K562 (cell line): ENCODE data around the gene NSMF. TPM values are rescaled to one million over a fixed set of nuclear protein-coding genes. Genes with fewer than 3 reads are reported as not detected.

Experiments
- ATAC-seq: fragments of 200-7000 bp; cut with Tn5 transposase; 3 replicates; pipeline ENCODE4 v1.9.1; 2020; ENCODE audit warnings: moderate library complexity
- BruUV-seq: library from RNA; stranded (reverse); fragments of 400-500 nt; replicated peaks from 2 replicates; lab custom pipeline; 2021; lab: Mats Ljungman, UMichigan
- CTCF ChIA-PET: fragments of 300-600 bp; formaldehyde crosslinking; extraction: SDS; loops from one replicate; lab custom pipeline; 2021; ENCODE audit warnings: low intra/inter-chr PET ratio; lab: Yijun Ruan, JAX
- POLR2A ChIA-PET: fragments of 300-600, 350-650 bp; sonication (Branson Sonifier 250); formaldehyde crosslinking; extraction: SDS; loops from one replicate; lab custom pipeline; 2021; ENCODE audit warnings: antibody characterized with exemption, inconsistent platforms; lab: Yijun Ruan, JAX
- DNase-seq, 4 experiments: peaks; one replicate each; pipeline versions ENCODE4 v3.0.0 to v3.0.0-alpha.2; 2011 to 2018; ENCODE audit warnings: low spot score in 3 of 4, mixed read lengths in 3 of 4; ENCODE audit errors: extremely low read depth in 1 of 4
- FAIRE-seq: peaks from 2 replicates; lab custom pipeline; 2011; peaks lifted over from hg19 to GRCh38; lab: Jason Lieb, UNC
- H2AFZ ChIP-seq: 2 replicates; pipeline ENCODE4 v1.6.0; 2011; ENCODE audit warnings: low read depth, low read length, control low read depth, inconsistent platforms
- H3K27ac ChIP-seq: fragments of 200-600 bp; 3 replicates; pipeline ENCODE4 v1.8.0; 2011; ENCODE audit warnings: low read depth, mild to moderate bottlenecking, control low read depth, inconsistent platforms, low read length, moderate library complexity, mixed read lengths; ENCODE audit errors: extremely low read depth
- H3K27me3 ChIP-seq, 2 experiments: fragments of 300-600 bp in 1 of 2; 2 replicates in 1 of 2; 3 replicates in 1 of 2; pipeline versions ENCODE4 v1.6.0 to v1.8.0; 2011; ENCODE audit warnings: inconsistent platforms in 2 of 2, low read length in 2 of 2, mild to moderate bottlenecking in 1 of 2, mixed read lengths in 1 of 2, moderate library complexity in 1 of 2; ENCODE audit not compliant: control insufficient read depth in 2 of 2, insufficient read depth in 2 of 2
- H3K36me3 ChIP-seq: fragments of 300-600 bp; 3 replicates; pipeline ENCODE4 v1.8.0; 2011; ENCODE audit warnings: mild to moderate bottlenecking, low read length, inconsistent platforms; ENCODE audit not compliant: control insufficient read depth, insufficient read depth
- H3K4me1 ChIP-seq, 2 experiments: fragments of 200-600 bp in 1 of 2; replicated peaks in 1 of 2; 2 replicates in 1 of 2; 3 replicates in 1 of 2; pipeline versions ENCODE4 v1.5.1 to v1.8.0; 2011; ENCODE audit warnings: inconsistent platforms in 2 of 2, low read length in 2 of 2, mild to moderate bottlenecking in 1 of 2, mixed read lengths in 1 of 2, moderate library complexity in 1 of 2; ENCODE audit not compliant: control insufficient read depth in 2 of 2, insufficient read depth in 2 of 2
- H3K4me2 ChIP-seq: 2 replicates; pipeline ENCODE4 v1.6.1; 2011; ENCODE audit warnings: low read length, control low read depth, inconsistent platforms, mixed read lengths; ENCODE audit not compliant: insufficient read depth
- H3K4me3 ChIP-seq: fragments of 200-600 bp; sonication (generic), shearing (Covaris generic); 2 replicates; pipeline ENCODE4 v1.5.1; 2016; ENCODE audit warnings: control low read depth, inconsistent platforms
- H3K79me2 ChIP-seq: fragments of 200-600 bp; 3 replicates; pipeline ENCODE4 v1.8.0; 2011; ENCODE audit warnings: low read length, inconsistent platforms; ENCODE audit not compliant: control insufficient read depth, insufficient read depth
- H3K9ac ChIP-seq, 2 experiments: 2 replicates each; pipeline versions ENCODE4 v1.6.0 to v1.6.1; 2011; ENCODE audit warnings: low read depth in 2 of 2, low read length in 2 of 2, control low read depth in 1 of 2, inconsistent platforms in 1 of 2, mild to moderate bottlenecking in 1 of 2, mixed read lengths in 1 of 2; ENCODE audit not compliant: insufficient read depth in 1 of 2
- H3K9me1 ChIP-seq: one replicate; pipeline ENCODE4 v1.6.0; 2011; ENCODE audit warnings: inconsistent platforms, mild to moderate bottlenecking, low read length, moderate library complexity; ENCODE audit not compliant: control insufficient read depth, insufficient read depth
- H3K9me3 ChIP-seq: replicated peaks from 2 replicates; pipeline ENCODE4 v1.5.1; 2011; ENCODE audit warnings: low read depth, low read length, inconsistent platforms; ENCODE audit not compliant: control insufficient read depth, insufficient read depth
- H4K20me1 ChIP-seq: replicated peaks from 2 replicates; pipeline ENCODE4 v1.6.1; 2011; ENCODE audit warnings: low read length, inconsistent platforms, mixed read lengths; ENCODE audit not compliant: control insufficient read depth, insufficient read depth
- AFF1 ChIP-seq, 2 experiments: fragments of 450-650 bp; IDR thresholded peaks; 2 replicates each; pipeline ENCODE4 v1.6.1; 2018; ENCODE audit warnings: mild to moderate bottlenecking in 2 of 2, low read depth in 1 of 2; ENCODE audit not compliant: partially characterized antibody in 2 of 2
- CBFA2T2 ChIP-seq: fragments of 450-650 bp; conservative IDR thresholded peaks from 2 replicates; pipeline ENCODE4 v1.6.1; 2017; ENCODE audit warnings: mild to moderate bottlenecking
- CTBP1 ChIP-seq: fragments of 450-650 bp; IDR thresholded peaks from 2 replicates; pipeline ENCODE4 v1.6.1; 2016; ENCODE audit warnings: borderline replicate concordance
- ELF4 ChIP-seq: fragments of 450-650 bp; formaldehyde crosslinking; IDR thresholded peaks from 2 replicates; pipeline ENCODE4 v1.4.0; 2022; ENCODE audit warnings: missing genetic modification characterization
- GATAD2A ChIP-seq: fragments of 450-650 bp; IDR thresholded peaks from 2 replicates; pipeline ENCODE4 v1.6.1; 2017
- HEY1 ChIP-seq: fragments of 250-450 bp; sonication (Bioruptor Pico); IDR thresholded peaks from 2 replicates; pipeline ENCODE4 v1.5.0; 2020; ENCODE audit warnings: mild to moderate bottlenecking, moderate library complexity, borderline replicate concordance
- ILK ChIP-seq: fragments of 450-650 bp; IDR thresholded peaks from 2 replicates; pipeline ENCODE4 v1.6.1; 2016; ENCODE audit warnings: missing genetic modification characterization, low read depth, mild to moderate bottlenecking, missing compliant biosample characterization, moderate library complexity, borderline replicate concordance
- MAX ChIP-seq: sonication (generic); formaldehyde crosslinking; IDR thresholded peaks from 2 replicates; pipeline ENCODE4 v1.9.0; 2022; ENCODE audit warnings: mild to moderate bottlenecking, missing genetic modification reagents
- NCOA2 ChIP-seq, 2 experiments: fragments of 450-650 bp; IDR thresholded peaks; 2 replicates each; pipeline ENCODE4 v1.6.1; 2018; ENCODE audit warnings: mild to moderate bottlenecking in 2 of 2, moderate library complexity in 1 of 2; ENCODE audit not compliant: partially characterized antibody in 2 of 2
- NFIC ChIP-seq: fragments of 450-650 bp; IDR thresholded peaks from 2 replicates; pipeline ENCODE4 v1.6.1; 2017; ENCODE audit warnings: mild to moderate bottlenecking, inconsistent platforms
- PRPF4 ChIP-seq: fragments of 200-400 bp; formaldehyde crosslinking; IDR thresholded peaks from one replicate; pipeline ENCODE4 v1.6.1; 2017; ENCODE audit warnings: low read length, low read depth, mild to moderate bottlenecking; ENCODE audit not compliant: insufficient read depth, poor library complexity, severe bottlenecking
- SP1 ChIP-seq: sonication (generic); formaldehyde crosslinking; IDR thresholded peaks from 2 replicates; pipeline ENCODE4 v1.8.1; 2022; ENCODE audit warnings: mild to moderate bottlenecking, missing genetic modification reagents
- TARDBP ChIP-seq: fragments of 450-650 bp; IDR thresholded peaks from 2 replicates; pipeline ENCODE4 v1.6.1; 2016
- TEAD1 ChIP-seq, 2 experiments: fragments of 450-650 bp in 1 of 2; sonication (generic) in 1 of 2; formaldehyde crosslinking; IDR thresholded peaks; 2 replicates each; pipeline versions ENCODE4 v1.4.0 to v1.8.0; 2020 to 2022; ENCODE audit warnings: mild to moderate bottlenecking in 2 of 2, missing genetic modification reagents in 1 of 2
- XRCC5 ChIP-seq: fragments of 200-400 bp; formaldehyde crosslinking; IDR thresholded peaks from 2 replicates; pipeline ENCODE4 v1.6.1; 2017; ENCODE audit warnings: low read depth, mild to moderate bottlenecking, low read length
- ZBTB7A ChIP-seq: IDR thresholded peaks from 2 replicates; pipeline ENCODE4 v1.6.1; 2011; ENCODE audit warnings: low read depth, mild to moderate bottlenecking, low read length, moderate library complexity, borderline replicate concordance; ENCODE audit not compliant: control insufficient read depth
- ZFX ChIP-seq: sonication (generic); formaldehyde crosslinking; IDR thresholded peaks from 2 replicates; pipeline ENCODE4 v1.8.0; 2022; ENCODE audit warnings: mild to moderate bottlenecking, missing genetic modification reagents, moderate library complexity
- ZNF12 ChIP-seq: sonication (generic); formaldehyde crosslinking; IDR thresholded peaks from 2 replicates; pipeline ENCODE4 v1.4.0; 2020; ENCODE audit warnings: mild to moderate bottlenecking, missing genetic modification reagents
- WGBS: fragments of 100-300 bp; shearing (Covaris generic); methylation state at CpG from one replicate; pipeline ENCODE4 v1.1.6; 2016; ENCODE audit warnings: low coverage, mixed read lengths; ENCODE audit not compliant: insufficient coverage; ENCODE audit errors: missing lambda C conversion rate; 5-methylcytosine and 5-hydroxymethylcytosine counted together
- in situ Hi-C: fragments of 300-500 bp; cut with MboI; formaldehyde crosslinking; loops from 4 replicates; pipeline ENCODE4 v1.15.0; 2018; ENCODE audit warnings: inconsistent platforms, mixed read lengths
- intact Hi-C: fragments of 100-400 bp; cut with micrococcal nuclease; formaldehyde crosslinking; loops from 2 replicates; pipeline ENCODE4 v1.14.2; 2022
- polyA plus RNA-seq, 8 experiments: library from polyadenylated mRNA; depleted of rRNA in 4 of 8; stranded (reverse) in 5 of 8; unstranded in 3 of 8; fragments of >200 nt; fragmentation: Nextera tagmentation in 2 of 8; fragmentation: Illumina TruSeq in 1 of 8; extraction: Ambion mirVana in 2 of 8; extraction: Trizol in 1 of 8; gene quantifications; 2 replicates each; pipeline versions ENCODE4 v1.2.1 to v1.2.3, GENCODE V29; 2011 to 2014; ENCODE audit warnings: inconsistent platforms in 1 of 8, missing spikeins in 1 of 8
- total RNA-seq, 7 experiments: library from RNA; depleted of rRNA in 6 of 7; stranded (reverse); fragments of >200 nt in 6 of 7; fragmentation: Illumina TruSeq in 2 of 7; extraction: Trizol in 2 of 7; gene quantifications; 2 replicates each; pipeline versions ENCODE4 v1.2.1 to v1.2.3, GENCODE V29; 2011 to 2021; ENCODE audit warnings: low replicate concordance in 1 of 7

NSMF gene
- total and polyA plus RNA-seq, 9 of the 15 experiments (the other 6 are each of a cell fraction or from before 2014, with no cell fraction given) = 0.20 to 82.7 (median 29.3) TPM

- H3K27me3 ChIP-seq = no peaks in the 10 kb centered on the region
- no peaks in the 10 kb centered on the region for H3K79me2 ChIP-seq
- peak within 1 kb of the TSS; percentile 47 for H3K4me3 ChIP-seq
- H3K4me2 ChIP-seq = peak within 1 kb of the TSS; percentile 58; the same call in 1 of the 2 replicates
- BruUV-seq = no TSS peak
- CTCF ChIA-PET = no interaction called here
- H3K9ac ChIP-seq = peak within 1 kb of the TSS in 1 of 2 experiments; percentile 14; a peak in 2 of 4 replicates
- DNase-seq = peak; percentile 71 to 79 (median 76)
- no peak for FAIRE-seq
- in situ Hi-C loops = no loop called here
- peak; percentile 87 for ATAC-seq
- no peak within 1 kb of the TSS for H2AFZ ChIP-seq
- POLR2A ChIA-PET = interaction anchor here (0.6 kb wide), 2 partner anchors 10 to 165 kb away, joined by 3 read pairs; no protein-coding TSS in a partner anchor
- no peak within 1 kb of the TSS for H3K27ac ChIP-seq
- no peaks in the 10 kb centered on the region for H4K20me1 ChIP-seq
- WGBS = 2% methylated on average over 26 of the region's 62 CpGs
- no peaks in the 10 kb centered on the region for H3K36me3 ChIP-seq
- peaks cover 10 to 49% of the 10 kb centered on the region in 2 experiments for H3K4me1 ChIP-seq
- intact Hi-C loops = loop anchor here (10.0 kb wide), 1 partner anchor 93 kb away; no protein-coding TSS in a partner anchor
- H3K9me3 ChIP-seq = no peaks in the 10 kb centered on the region
- no peaks in the 10 kb centered on the region for H3K9me1 ChIP-seq
- TF ChIP-seq ELF4 (CRISPR knock-in tag) (no peak), ZNF12 (CRISPR knock-in tag) (no peak), XRCC5 (no peak), TARDBP (no peak), PRPF4 (no peak), ZFX (CRISPR knock-in tag) (0 out of 2 replicates have a peak, but pooled peaks have one; percentile 13), AFF1 (IDR thresholded peaks at IDR 0.05; ENCODE audit: low read depth in 1 of 2, partially characterized antibody in 2 of 2) (no peak), SP1 (CRISPR knock-in tag) (peak; percentile 76), CBFA2T2 (peak; percentile 39; the same call in 1 of the 2 replicates), ILK (tag) (no peak), CTBP1 (peak; percentile 76; the same call in 1 of the 2 replicates), GATAD2A (0 out of 2 replicates have a peak, but pooled peaks have one; percentile 20), MAX (CRISPR knock-in tag) (0 out of 2 replicates have a peak, but pooled peaks have one; percentile 23), NCOA2 (IDR thresholded peaks at IDR 0.05; ENCODE audit: partially characterized antibody in 2 of 2) (no peak), TEAD1 (CRISPR knock-in tag; IDR thresholded peaks at IDR 0.05) (no peak), ZBTB7A (peak; percentile 81), HEY1 (CRISPR knock-in tag) (no peak), NFIC (peak; percentile 23; the same call in 1 of the 2 replicates)
Measured at GRCh38 chr9:137441289-137441934, 17.7 kb downstream of the NSMF start, which contains the start of gene ENTPD8. ENTPD8 (minus strand) TSS chr9:137441357; CDS start chr9:137438285, 3,072 bp downstream.
